DMS53 (cell line): ENCODE measurements around the gene DLL1.

Source experiments
- DNase-seq: peaks from one replicate; lab custom pipeline; 2025; lab: John Stamatoyannopoulos, UW

Gene DLL1

DNA sequence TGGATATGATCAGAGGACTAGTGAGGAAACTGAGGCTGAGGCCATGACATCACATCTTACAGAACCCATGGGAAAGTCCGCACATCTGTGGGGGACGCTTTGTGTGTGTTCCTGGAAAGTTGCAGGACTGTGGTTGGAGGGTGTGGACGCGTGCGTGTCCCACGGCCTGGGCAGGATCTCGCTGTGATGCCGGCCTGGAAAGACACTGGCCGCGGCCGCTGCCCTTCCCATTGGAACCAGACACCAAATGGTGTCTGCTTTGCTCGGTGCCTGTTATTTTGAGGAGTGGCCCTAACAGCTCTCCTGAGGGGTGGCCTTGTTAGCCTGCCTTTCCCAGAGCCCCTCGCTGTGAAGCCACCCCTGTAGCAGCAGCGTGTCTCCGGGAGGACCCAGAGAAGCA is 41.1 kb downstream of the DLL1 start:
- no peak for DNase-seq

DNA sequence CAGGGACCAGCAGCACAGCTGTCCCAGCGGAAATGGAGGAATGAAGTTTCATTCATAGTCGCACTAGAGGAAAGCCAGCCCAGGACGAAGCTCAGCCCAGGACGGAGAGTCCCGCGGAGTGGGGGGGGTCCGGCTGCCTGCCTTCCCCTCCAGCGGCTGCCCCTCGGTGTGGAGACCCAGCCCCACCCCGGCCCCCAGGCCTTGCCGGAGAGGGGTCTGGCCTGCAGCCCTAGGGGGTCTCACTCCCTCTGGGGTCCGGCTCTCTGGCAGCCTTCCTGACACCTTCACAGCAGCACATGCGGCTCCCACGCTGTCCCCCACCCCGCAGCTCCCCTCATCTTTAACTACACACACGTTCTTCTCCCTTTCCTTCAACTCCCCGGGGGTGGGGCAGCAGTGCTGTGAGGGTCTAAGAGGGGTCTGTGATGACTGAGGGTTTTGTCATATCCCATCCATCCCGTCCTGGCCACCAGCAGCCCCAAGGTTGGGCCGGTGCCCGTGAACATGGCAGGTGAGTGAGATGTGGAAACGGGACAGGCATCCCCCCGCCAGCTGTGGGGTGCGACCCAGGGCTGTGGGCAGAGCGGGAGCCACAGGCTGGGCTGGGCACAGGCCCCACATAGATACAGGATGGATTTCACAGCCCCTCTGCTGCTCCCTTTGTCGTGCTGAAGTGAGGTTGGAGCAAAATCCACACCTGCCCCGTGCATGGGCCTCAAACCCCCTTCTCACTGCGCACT is 41.8 kb downstream of the DLL1 start:
- DNase-seq = no peak

DNA sequence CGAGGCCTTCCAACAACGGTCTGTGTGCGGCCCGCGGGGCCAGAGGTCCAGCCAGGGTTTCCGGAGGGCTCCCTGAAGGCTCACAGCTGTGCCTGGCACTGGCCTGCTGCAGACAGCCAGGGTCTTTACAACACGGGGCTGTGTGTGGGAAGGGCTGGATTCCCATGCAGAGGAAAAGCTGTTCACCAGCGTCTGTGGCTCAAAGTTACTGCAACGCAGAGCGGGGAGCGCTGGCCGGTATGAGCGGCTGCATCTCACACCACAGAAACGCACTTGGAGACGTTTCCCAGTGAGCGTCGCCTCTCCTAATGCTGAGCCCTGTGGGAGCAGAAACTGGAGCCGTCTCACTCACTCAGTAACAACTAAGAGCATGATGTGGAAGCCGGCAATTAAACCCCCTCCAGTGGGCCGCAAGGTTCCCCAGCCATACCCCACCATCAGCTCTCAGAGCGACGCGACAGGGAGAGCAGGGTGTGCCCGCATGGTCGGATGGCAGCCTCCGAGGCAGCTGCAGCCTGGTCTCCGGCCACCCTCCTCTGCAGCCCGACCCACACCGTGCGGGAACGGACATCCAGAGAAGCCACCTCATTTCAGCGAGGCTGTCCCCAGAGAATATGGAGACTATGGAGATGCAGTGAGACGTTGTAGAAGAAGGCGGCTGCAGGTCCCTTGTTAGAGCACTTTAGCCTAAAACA is 42.6 kb downstream of the DLL1 start:
- no peak for DNase-seq

DNA sequence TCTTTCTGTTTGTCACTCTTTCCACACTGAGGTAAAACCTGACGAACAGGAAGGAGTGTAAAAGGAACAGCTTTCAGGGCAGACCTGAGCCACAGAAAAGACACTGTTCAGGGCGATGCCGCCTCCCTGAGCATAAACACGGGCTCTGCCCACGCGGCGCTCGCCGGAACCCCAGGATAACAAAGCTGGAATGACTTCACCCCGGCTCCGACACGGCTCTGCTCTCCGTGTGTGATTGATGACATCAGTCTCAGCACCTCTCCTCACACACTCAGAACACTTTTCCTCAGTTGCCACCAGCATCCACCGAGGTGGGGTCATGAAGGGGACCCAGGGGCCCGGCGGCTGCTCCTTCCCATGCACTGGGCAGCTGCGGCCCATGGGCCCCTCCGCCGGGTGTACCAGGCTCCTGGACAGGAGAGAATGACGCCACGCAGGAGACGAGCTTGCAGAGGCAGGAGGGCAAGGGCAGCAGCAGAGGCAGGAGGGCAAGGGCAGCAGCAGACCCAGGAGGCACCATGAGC is 43.6 kb downstream of the DLL1 start:
- DNase-seq = no peak

DNA sequence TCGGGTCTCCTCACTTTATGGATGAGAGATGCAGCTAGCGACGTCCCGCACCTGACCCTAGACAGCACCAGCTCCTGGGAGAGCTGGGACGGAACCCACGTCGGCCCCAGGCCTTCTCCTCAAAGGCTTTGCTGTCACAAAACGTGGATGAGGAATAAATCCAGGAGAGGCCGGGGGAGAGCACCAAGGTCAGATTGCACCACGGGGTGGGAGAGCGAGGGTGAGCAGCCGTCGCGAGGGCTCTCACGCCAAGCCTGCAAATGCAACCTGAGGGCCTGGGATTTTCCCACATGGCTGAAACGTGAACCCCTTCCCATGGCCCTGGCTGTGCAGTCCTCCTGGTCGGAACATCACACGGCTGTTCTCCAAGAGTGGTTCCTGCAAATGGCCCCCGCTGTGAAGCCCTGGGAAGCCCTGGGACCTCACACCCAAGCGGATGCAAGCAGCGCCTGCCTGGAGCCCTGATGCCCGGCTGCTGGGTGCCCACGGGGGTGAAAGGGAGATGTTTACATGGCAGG is 45.3 kb downstream of the DLL1 start:
- no peak for DNase-seq

DNA sequence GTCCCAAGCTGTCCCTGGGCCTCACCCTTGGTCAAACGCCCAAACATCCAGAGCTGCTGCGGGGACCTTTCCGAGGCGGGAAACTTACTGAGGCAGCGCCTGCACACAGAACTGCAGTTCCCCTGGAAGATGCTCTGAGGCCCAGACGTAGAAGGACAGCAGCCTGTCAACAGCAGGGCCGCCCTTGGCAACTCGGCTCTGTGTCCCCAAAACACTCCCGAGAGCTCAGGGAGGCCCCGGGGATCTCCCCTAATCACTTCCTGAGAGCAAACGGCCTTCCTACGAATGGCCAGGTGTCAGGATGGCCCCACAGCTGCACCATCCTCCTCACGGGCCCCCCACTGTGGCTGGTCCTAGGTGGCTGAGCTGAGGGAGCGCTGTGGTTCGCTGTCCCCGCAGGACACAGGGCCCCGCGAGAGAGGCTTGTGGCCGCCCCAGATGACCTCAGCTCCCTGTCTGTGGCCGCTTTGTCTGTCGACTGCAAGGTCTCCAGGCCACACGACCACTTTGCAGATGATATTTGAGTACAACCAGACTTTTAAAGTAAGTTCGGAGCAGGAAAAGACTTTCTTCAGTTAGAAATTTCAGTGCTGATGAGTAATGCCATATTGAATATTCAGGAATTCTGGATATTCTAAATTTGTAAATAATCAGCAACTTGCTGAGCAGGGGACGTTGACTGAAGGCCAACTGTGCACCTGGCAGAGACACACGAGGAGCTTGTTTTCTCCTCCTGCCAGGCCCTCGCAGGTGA is 46.0 kb downstream of the DLL1 start:
- DNase-seq = no peak

DNA sequence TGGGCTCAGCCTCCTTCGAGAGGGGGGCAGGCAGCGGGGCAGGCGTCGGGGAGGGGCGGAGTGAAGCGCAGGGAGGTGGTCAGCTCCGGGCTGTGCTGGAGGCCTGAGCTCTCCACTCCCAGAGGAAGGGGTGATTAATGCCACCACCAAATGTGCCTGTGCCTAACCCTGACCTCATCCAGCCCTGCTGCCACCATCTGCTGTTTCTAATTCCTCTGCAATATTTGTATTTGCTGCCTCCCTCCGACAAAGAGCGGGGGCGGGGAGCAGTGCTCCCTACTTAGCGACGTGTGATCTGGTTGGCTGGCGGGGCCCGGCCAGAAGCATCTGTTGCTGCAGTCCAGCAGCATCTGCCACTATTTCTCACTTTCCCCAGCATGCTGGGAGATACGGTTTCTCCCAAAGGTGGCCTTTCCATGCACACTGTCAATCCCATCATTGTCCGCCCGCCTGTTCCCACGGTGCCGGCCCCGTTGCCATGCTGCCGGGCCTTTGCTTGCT is 47.0 kb downstream of the DLL1 start:
- DNase-seq = peak; percentile 83

DNA sequence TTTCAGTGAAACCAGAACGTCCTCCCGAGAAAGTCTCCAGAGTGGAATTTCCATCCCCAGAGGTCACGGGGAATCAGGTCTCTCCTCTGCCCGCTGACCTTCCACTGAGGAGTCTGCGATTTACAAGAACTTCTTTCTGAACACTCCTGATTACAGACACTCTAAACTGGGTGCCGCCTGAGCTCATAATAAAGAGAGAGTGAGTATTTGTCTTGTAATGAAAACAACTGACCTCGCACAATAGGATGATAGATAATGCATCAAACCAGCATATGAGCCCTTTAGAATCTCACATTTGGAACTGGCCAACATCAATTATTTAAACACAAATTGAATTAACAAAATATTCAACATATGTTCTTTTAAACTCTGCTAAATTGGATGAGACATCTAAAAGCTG is 47.5 kb downstream of the DLL1 start:
- peak; percentile 43 for DNase-seq

DNA sequence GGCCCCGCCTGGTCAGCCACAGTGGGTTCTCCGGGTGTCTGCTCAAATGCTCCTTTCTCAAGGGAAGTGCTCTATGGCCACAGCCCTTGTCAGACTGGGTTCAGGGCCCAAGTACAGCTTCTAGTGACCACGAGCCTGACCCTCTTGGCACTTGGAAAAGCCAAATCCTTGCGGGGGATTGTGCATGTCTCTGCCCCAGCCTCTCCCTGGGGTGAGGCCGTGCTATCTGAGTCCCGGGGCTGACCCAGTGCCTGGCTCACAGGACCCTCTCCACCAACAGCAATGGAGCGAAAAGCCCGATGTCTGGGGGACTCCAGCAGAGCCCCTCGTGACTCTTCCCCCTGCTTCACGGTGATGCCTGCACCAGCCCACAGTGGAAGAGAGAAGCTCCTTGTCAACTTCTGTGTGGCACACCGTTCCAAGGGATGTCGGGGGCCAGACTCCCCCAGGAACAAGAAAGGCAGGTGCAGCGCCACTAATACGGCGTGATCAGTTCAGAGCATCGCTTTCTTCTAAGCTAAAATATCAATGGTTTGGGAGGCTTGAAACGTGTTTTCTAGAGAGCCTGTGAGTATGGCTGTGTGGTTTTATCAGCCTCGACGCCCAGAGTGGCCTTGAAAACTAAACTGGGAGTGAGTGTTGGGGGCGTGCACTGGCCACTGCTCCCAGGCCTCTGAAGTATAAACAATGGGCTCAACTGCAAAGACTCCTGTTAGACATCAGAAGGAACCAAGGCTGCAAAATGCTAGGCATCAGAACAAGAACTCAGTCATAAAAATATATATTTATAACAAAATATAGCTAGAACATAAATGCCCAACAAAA is 51.9 kb downstream of the DLL1 start:
- DNase-seq = no peak

DNA sequence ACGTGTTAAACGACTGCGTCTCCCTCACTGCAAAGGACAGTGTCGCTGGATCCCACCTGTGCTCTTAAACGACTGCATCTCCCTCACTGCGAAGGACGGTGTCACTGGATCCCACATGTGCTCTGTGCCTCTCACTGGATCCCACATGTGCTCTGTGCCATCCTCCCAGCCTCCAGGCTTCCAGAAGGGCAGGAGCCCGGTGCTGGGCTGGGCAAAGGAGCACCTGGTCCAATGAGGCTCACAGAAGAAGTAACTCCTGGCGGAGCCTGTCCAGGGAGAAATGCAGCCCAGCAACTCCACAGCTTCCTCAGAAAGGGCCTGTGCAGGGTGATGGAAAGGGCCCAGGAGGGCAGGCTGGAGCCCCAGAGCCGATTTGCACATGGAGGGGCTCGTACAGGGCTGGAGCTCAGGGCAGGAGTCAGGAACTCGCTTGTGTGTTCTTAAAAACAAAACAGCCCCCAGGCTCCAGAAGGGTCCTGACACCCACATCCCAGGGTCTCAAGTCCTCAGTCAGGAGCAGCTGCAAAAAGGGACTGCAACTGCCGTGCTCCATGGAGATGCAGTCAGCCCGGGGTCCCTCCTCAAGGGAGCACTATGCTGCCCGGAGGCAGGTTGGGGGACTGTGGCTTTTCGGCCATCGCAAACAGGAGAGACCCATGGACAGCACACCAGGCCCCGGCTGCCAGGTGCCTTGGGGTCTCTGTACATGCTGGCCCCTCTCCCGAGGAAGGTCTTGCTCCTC is 52.7 kb downstream of the DLL1 start:
- no peak for DNase-seq

DNA sequence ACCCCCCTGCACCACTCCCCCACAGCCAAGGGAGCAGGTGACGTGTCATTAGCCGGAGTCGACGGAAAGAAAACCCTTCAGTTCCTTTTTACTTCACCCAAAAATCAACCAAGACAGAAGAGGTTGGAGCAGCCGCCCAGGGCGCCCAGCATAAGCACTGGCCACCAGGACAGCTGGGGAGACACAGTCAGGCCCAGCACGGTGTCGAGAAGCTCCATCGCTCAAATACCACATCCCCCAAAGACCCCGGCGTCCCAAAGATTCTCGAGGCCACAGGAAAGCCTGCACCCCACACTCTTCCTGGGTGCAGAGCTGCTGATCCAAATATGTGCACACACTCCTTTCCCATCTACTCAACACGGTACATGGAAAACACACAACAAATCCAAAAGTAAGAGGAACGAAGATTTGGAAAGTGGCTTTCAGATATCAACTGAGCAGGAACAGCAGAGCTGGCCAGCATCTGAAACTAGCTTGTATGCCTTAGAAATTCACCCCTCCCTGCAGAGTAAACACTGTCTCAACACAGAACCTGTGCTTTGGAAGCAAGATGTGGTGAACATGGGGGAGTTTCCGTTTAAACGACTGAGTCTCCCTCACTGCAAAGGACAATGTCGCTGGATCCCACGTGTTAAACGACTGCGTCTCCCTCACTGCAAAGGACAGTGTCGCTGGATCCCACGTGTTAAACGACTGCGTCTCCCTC is 54.6 kb downstream of the DLL1 start:
- no peak for DNase-seq

DNA sequence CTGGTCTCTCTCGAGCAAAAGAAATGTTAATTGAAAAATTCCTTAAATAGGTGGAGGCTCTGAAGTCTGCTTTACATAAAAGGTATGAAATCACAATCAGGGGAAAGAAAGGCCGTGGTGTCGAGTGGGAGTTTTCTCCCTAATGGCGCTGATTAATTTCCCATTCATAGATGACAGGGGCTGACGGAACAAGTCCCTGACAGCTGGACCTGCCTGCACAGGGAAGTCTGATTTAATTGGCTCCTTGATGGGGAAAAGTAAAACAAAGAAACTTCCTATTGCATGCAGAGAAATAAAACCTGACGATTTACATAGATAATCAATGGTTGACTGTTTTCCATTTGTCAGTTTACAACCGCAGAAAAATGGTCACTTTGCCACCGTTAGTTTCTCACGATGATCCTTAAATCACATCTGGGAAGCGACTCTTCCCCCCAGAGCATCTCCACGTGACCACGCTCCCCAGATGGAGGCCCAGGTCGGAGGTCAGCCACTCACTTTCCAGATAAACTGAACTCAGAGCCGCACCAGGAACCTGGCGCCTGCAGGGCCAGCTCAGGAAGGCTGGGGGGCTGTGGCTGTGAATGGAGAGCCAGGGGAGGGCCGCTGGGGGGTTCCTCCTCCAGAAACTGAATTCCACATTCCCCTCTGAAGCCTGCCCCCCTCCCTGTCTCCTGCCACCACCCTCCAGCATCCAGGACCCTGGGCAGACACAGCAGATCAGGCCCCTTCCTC is 55.3 kb downstream of the DLL1 start:
- no peak for DNase-seq

DNA sequence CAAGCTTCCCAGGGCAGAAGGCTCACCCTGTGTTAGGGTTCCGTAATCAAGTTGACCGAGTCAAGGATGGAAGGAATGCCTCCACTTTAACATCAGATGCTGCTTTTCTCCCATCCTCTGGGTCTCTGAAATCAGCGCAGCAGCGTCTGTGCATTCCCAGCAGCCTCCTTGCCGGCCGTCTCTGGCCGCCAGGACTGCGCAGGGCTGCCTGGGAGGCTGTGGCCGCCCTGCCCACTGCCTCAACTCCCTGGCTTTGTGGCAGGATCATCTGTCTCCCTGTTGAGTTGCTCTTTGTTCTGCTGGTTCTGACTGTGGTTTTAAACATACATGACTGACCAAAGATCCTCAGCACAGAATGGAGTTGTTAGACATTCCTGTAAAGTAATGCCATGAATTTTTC is 56.5 kb downstream of the DLL1 start:
- DNase-seq = no peak

DNA sequence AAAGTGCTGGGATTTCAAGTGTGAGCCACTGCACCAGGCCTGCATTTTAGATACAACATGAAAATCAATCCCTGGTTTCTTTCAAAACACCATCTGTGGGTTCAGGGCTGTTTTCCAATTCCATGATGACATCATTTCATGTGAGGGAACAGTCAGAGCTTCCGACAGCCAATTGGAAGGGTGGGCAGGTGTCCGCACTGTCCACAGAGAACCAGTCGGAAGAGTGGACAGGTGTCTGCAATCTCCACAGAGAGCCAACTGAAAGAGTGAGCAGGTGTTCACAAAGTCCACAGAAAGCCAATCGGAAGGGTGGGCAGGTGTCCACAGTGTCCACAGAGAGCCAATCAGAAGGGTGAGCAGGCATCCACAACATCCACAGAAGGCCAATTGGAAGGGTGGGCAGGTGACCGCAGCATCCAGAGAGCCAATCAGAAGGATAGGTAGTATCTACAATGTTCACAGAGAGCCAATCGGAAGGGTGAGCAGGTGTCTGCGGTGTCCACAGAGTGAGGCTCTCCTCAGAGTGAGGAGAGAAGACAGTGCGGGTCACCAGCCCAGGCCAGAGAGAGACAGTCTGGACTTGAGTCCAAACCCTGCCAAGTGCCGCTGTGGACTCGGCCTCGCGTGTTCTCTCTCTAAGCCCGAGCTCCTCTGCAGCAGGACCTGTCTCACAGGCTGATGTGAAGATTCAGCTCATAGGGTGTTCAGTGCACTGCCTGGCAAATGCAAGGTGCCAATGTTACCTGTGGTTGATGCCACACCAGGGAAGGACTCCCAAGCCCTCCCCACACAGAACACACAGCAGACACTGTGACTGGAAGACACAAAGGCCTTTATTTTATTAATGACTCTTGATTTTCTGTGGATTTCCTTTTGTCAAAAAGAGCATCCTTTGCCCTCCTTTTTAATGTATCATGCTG is 57.3 kb downstream of the DLL1 start:
- peak; percentile 95 for DNase-seq
